HCT116 (cell line): ENCODE data around the gene ASPHD2. TPM values are rescaled to one million over a fixed set of nuclear protein-coding genes. Genes with fewer than 3 reads are reported as not detected.

Experiments used
- ATAC-seq: fragments of 200-7000 bp; cut with Tn5 transposase; 2 replicates; pipeline ENCODE4 v1.9.1; 2020; ENCODE audit warnings: mild to moderate bottlenecking, moderate library complexity
- BruUV-seq: library from RNA; stranded (reverse); fragments of 400-500 nt; replicated peaks from 2 replicates; lab custom pipeline; 2021; lab: Mats Ljungman, UMichigan
- CTCF ChIA-PET: fragments of 300-600 bp; sonication (Branson Sonifier 250); formaldehyde crosslinking; loops from one replicate; lab custom pipeline; 2021; ENCODE audit warnings: antibody characterized with exemption; lab: Charles Lee
- POLR2A ChIA-PET: fragments of 300-600, 350-600 bp; sonication (Branson Sonifier 250); formaldehyde crosslinking; loops from one replicate; lab custom pipeline; 2021; ENCODE audit warnings: antibody characterized with exemption; lab: Charles Lee
- RAD21 ChIA-PET, 2 experiments: fragments of 300-600 bp; sonication (Branson Sonifier 250); formaldehyde crosslinking; loops; one replicate each; lab custom pipeline; 2023; ENCODE audit warnings: low total read pairs in 2 of 2; ENCODE audit not compliant: uncharacterized antibody in 2 of 2, unreplicated experiment in 2 of 2, low non-redundant PET in 1 of 2; lab: Charles Lee
- DNase-seq: peaks from one replicate; pipeline ENCODE4 v3.0.0-alpha.2; 2010; ENCODE audit warnings: low read depth, low spot score
- H2AFZ ChIP-seq: fragments of 200-600 bp; shearing (Covaris generic), sonication (generic); 2 replicates; pipeline ENCODE4 v1.6.1; 2017; ENCODE audit warnings: low read depth, mixed run types, mixed read lengths, antibody characterized with exemption, low read length; ENCODE audit not compliant: poor library complexity, severe bottlenecking
- H3K27ac ChIP-seq: 2 replicates; pipeline ENCODE4 v1.5.1; 2012; ENCODE audit warnings: low read depth, low read length
- H3K27me3 ChIP-seq: fragments of 200-600 bp; sonication (generic); 2 replicates; pipeline ENCODE4 v1.6.1; 2016; ENCODE audit warnings: mixed run types, low read length, mixed read lengths; ENCODE audit not compliant: insufficient read depth
- H3K36me3 ChIP-seq, 2 experiments: fragments of 200-500 bp in 1 of 2; fragments of 200-600 bp in 1 of 2; sonication (Bioruptor generic) in 1 of 2; sonication (generic) in 1 of 2; 2 replicates each; pipeline versions ENCODE4 v1.5.1 to v1.6.1; 2014 to 2016; ENCODE audit warnings: low read length in 2 of 2, inconsistent platforms in 1 of 2, mixed read lengths in 1 of 2, mixed run types in 1 of 2; ENCODE audit not compliant: insufficient read depth in 2 of 2, control insufficient read depth in 1 of 2
- H3K4me1 ChIP-seq, 2 experiments: fragments of 200-600 bp in 1 of 2; sonication (generic) in 1 of 2; 2 replicates each; pipeline versions ENCODE4 v1.5.1 to v1.6.1; 2012 to 2017; ENCODE audit warnings: low read length in 2 of 2, inconsistent platforms in 1 of 2, mild to moderate bottlenecking in 1 of 2, mixed read lengths in 1 of 2, mixed run types in 1 of 2, moderate library complexity in 1 of 2; ENCODE audit not compliant: insufficient read depth in 2 of 2, control insufficient read depth in 1 of 2
- H3K4me2 ChIP-seq: fragments of 200-600 bp; sonication (generic); 2 replicates; pipeline ENCODE4 v1.6.1; 2017; ENCODE audit warnings: mixed run types, low read length, mixed read lengths
- H3K4me3 ChIP-seq, 2 experiments: fragments of 200-600 bp in 1 of 2; sonication (generic) in 1 of 2; replicated peaks in 1 of 2; 2 replicates each; pipeline ENCODE4 v1.5.1; 2011 to 2016; ENCODE audit warnings: low read length in 2 of 2, control low read depth in 1 of 2, low read depth in 1 of 2, mild to moderate bottlenecking in 1 of 2, mixed read lengths in 1 of 2, mixed run types in 1 of 2
- H3K79me2 ChIP-seq: fragments of 200-600 bp; sonication (generic); 2 replicates; pipeline ENCODE4 v1.6.1; 2017; ENCODE audit warnings: mild to moderate bottlenecking, mixed run types, low read length, moderate library complexity, mixed read lengths; ENCODE audit not compliant: insufficient read depth
- H3K9ac ChIP-seq: fragments of 200-600 bp; sonication (generic); 2 replicates; pipeline ENCODE4 v1.6.1; 2016; ENCODE audit warnings: low read length, mixed read lengths
- H3K9me2 ChIP-seq: fragments of 200-600 bp; sonication (generic), shearing (Covaris generic); 2 replicates; pipeline ENCODE4 v1.6.1; 2017; ENCODE audit warnings: mixed run types, mild to moderate bottlenecking, moderate library complexity; ENCODE audit not compliant: insufficient read depth
- H3K9me3 ChIP-seq, 2 experiments: fragments of 200-500 bp in 1 of 2; fragments of 200-600 bp in 1 of 2; sonication (Bioruptor generic) in 1 of 2; sonication (generic) in 1 of 2; 2 replicates each; pipeline ENCODE4 v1.6.1; 2014 to 2017; ENCODE audit warnings: low read length in 2 of 2, mixed read lengths in 2 of 2, inconsistent platforms in 1 of 2, low read depth in 1 of 2, mild to moderate bottlenecking in 1 of 2, mixed run types in 1 of 2, moderate library complexity in 1 of 2; ENCODE audit not compliant: control insufficient read depth in 1 of 2, insufficient read depth in 1 of 2
- H4K20me1 ChIP-seq: fragments of 200-600 bp; sonication (generic), shearing (Covaris generic); 2 replicates; pipeline ENCODE4 v1.6.1; 2017; ENCODE audit warnings: mixed run types, mild to moderate bottlenecking, moderate library complexity; ENCODE audit not compliant: insufficient read depth
- CEBPB ChIP-seq: IDR thresholded peaks from 2 replicates; pipeline ENCODE4 v1.6.1; 2012; ENCODE audit warnings: low read depth
- CTCF ChIP-seq, 3 experiments: fragments of 200-600 bp in 1 of 3; sonication (generic) in 1 of 3; IDR thresholded peaks in 2 of 3; conservative IDR thresholded peaks in 1 of 3; 2 replicates each; pipeline ENCODE4 v1.5.1; 2012 to 2017; ENCODE audit warnings: low read depth in 2 of 3, low read length in 2 of 3, antibody characterized with exemption in 1 of 3, borderline replicate concordance in 1 of 3, control low read depth in 1 of 3, mild to moderate bottlenecking in 1 of 3, mixed read lengths in 1 of 3, mixed run types in 1 of 3, moderate library complexity in 1 of 3; ENCODE audit not compliant: insufficient read depth in 1 of 3
- EGR1 ChIP-seq: IDR thresholded peaks from 2 replicates; pipeline ENCODE4 v1.6.1; 2012; ENCODE audit warnings: low read depth
- ELF1 ChIP-seq: IDR thresholded peaks from 2 replicates; pipeline ENCODE4 v1.6.1; 2012; ENCODE audit warnings: low read depth, borderline replicate concordance
- EZH2 ChIP-seq: fragments of 200-600 bp; sonication (generic); IDR thresholded peaks from 2 replicates; pipeline ENCODE4 v1.6.1; 2017; ENCODE audit warnings: antibody characterized with exemption, mixed run types
- EZH2phosphoT487 ChIP-seq: fragments of 200-600 bp; IDR thresholded peaks from 2 replicates; pipeline ENCODE4 v1.6.1; 2018; ENCODE audit warnings: antibody characterized with exemption, borderline replicate concordance
- FOSL1 ChIP-seq: IDR thresholded peaks from 2 replicates; pipeline ENCODE4 v1.6.1; 2012; ENCODE audit warnings: low read depth
- JUND ChIP-seq: IDR thresholded peaks from 2 replicates; pipeline ENCODE4 v1.6.1; 2012
- POLR2AphosphoS5 ChIP-seq: IDR thresholded peaks from 2 replicates; pipeline ENCODE4 v1.6.1; 2011; ENCODE audit warnings: mild to moderate bottlenecking, low read depth, low read length, moderate library complexity
- RAD21 ChIP-seq: IDR thresholded peaks from 2 replicates; pipeline ENCODE4 v1.6.1; 2012; ENCODE audit warnings: low read depth, mild to moderate bottlenecking
- SRF ChIP-seq: IDR thresholded peaks from 2 replicates; pipeline ENCODE4 v1.6.1; 2012; ENCODE audit warnings: low read depth
- TCF7L2 ChIP-seq: IDR thresholded peaks from 2 replicates; pipeline ENCODE4 v1.7.0; 2011; ENCODE audit warnings: borderline replicate concordance, inconsistent platforms; ENCODE audit not compliant: insufficient read depth, insufficient read length; ENCODE audit errors: extremely low read depth
- YY1 ChIP-seq: IDR thresholded peaks from 2 replicates; pipeline ENCODE4 v1.6.1; 2011; ENCODE audit warnings: low read length, low read depth, moderate library complexity, mild to moderate bottlenecking; ENCODE audit not compliant: insufficient replicate concordance; ENCODE audit errors: extremely low read depth
- ZFX ChIP-seq: fragments of 450-650 bp; IDR thresholded peaks from 2 replicates; pipeline ENCODE4 v1.6.1; 2017
- ZNF274 ChIP-seq: fragments of 200-500 bp; sonication (Bioruptor generic); IDR thresholded peaks from 2 replicates; pipeline ENCODE4 v1.6.1; 2014; ENCODE audit warnings: mild to moderate bottlenecking, low read depth, low read length, inconsistent platforms
- intact Hi-C: fragments of 100-400 bp; cut with micrococcal nuclease; formaldehyde crosslinking; loops from 2 replicates; pipeline ENCODE4 v1.10.0; 2022
- total RNA-seq: library from RNA; stranded (reverse); gene quantifications from one replicate; pipeline ENCODE4 v1.2.1, GENCODE V29; 2021; ENCODE audit not compliant: unreplicated experiment
- TF ChIP-seq, protein P1 (sequence below): IDR thresholded peaks from 2 replicates; pipeline ENCODE4 v1.6.1; 2012
- TF ChIP-seq, protein P2 (sequence below): IDR thresholded peaks from 2 replicates; pipeline ENCODE4 v1.6.1; 2012

ASPHD2 gene
- total RNA-seq, 1 experiment from 2014 or later, result 4.1 TPM

DNA sequence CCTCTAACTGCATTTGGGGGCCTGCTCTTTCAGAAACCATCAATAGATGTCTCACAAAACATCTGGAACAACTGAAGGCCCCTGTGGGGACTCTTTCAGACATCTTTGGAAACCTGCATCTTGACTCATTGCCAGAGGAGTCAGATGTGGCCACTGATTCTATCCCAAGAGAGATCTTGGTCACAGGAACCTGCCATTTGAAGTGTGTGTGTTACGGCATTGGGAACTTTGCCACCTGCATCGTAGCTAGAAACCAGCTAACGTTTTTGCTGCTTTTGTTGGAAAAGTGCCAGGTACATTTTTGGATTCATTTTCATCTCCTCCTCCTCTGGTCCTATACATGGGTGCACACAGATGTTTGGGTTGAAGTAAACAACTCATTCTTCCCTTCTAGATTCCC is 58.9 kb downstream of the ASPHD2 start:
- Histone ChIP-seq H3K79me2 (peaks cover 45% of the 10 kb centered on the region), H3K4me1 (peaks cover 7 to 10% of the 10 kb centered on the region in 2 experiments), H3K4me3 (no peak overlapping the region), H2AFZ (no peak overlapping the region), H3K9me3 (no peaks in the 10 kb centered on the region), H3K27ac (no peak overlapping the region), H3K9ac (no peak overlapping the region), H3K9me2 (no peaks in the 10 kb centered on the region), H3K36me3 (peaks cover 37 to 48% of the 10 kb centered on the region in 2 experiments), H4K20me1 (no peaks in the 10 kb centered on the region)
- intact Hi-C loops, result no loop called here
- CTCF ChIA-PET, result no interaction called here
- POLR2A ChIA-PET, result no interaction called here
- BruUV-seq, result no TSS peak
- DNase-seq (no peak), ATAC-seq (no peak)
- TF ChIP-seq EZH2phosphoT487 (no peak), FOSL1 (no peak), EZH2 (no peak), TCF7L2 (no peak)
- TF ChIP-seq, protein P1, sequence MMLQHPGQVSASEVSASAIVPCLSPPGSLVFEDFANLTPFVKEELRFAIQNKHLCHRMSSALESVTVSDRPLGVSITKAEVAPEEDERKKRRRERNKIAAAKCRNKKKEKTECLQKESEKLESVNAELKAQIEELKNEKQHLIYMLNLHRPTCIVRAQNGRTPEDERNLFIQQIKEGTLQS, result no peak
- TF ChIP-seq, protein P2, sequence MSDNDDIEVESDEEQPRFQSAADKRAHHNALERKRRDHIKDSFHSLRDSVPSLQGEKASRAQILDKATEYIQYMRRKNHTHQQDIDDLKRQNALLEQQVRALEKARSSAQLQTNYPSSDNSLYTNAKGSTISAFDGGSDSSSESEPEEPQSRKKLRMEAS, result no peak
- TF ChIP-seq, all 23 proteins: peak for 0
- H3K27me3 ChIP-seq, result no peaks in the 10 kb centered on the region
- RAD21 ChIA-PET, result no interaction called here
- no peak overlapping the region for H3K4me2 ChIP-seq

- no peak overlapping the region for H3K9ac ChIP-seq
- POLR2A ChIA-PET, result no interaction called here
- intact Hi-C loops, result no loop called here
- CTCF ChIA-PET, result no interaction called here
- H3K4me2 ChIP-seq, result no peak overlapping the region
- no peak overlapping the region for H3K27ac ChIP-seq
- no peak overlapping the region for H3K4me3 ChIP-seq
- no peaks in the 10 kb centered on the region for H3K27me3 ChIP-seq
- H2AFZ ChIP-seq, result no peak overlapping the region
- peaks cover 50 to 57% of the 10 kb centered on the region in 2 experiments for H3K36me3 ChIP-seq
- no peaks in the 10 kb centered on the region for H3K9me3 ChIP-seq
- TF ChIP-seq JUND (no peak), EZH2phosphoT487 (no peak), ELF1 (no peak), CTCF (IDR thresholded peaks at IDR 0.05 in 2 of 3, conservative IDR thresholded peaks at IDR 0.05 in 1 of 3; ENCODE audit: borderline replicate concordance in 1 of 3, insufficient read depth in 1 of 3, low read depth in 2 of 3, low read length in 2 of 3) (no peak), SRF (no peak), POLR2AphosphoS5 (no peak), YY1 (no peak), RAD21 (no peak), FOSL1 (no peak), EGR1 (no peak), ZFX (no peak), CEBPB (no peak), ZNF274 (no peak), EZH2 (no peak)
- TF ChIP-seq, protein P2, result no peak
- TF ChIP-seq, protein P1, result no peak
- BruUV-seq, result no TSS peak
- no peaks in the 10 kb centered on the region for H3K9me2 ChIP-seq
- peaks cover 7 to 8% of the 10 kb centered on the region in 2 experiments for H3K4me1 ChIP-seq
- no peaks in the 10 kb centered on the region for H4K20me1 ChIP-seq
- H3K79me2 ChIP-seq, result peaks cover 32% of the 10 kb centered on the region
- no peak for ATAC-seq
- RAD21 ChIA-PET, result no interaction called here
- DNase-seq, result no peak
Observed at GRCh38 chr22:26489447-26490036, 60.5 kb downstream of the ASPHD2 start.
